ENCODE results near the gene BAIAP2L1.
"Not testable (repeated sequence)": the region's sequence is repeated elsewhere in the genome, so short reads cannot be mapped to it uniquely, and the experiment has no call there.

The BAIAP2L1 gene

DNA sequence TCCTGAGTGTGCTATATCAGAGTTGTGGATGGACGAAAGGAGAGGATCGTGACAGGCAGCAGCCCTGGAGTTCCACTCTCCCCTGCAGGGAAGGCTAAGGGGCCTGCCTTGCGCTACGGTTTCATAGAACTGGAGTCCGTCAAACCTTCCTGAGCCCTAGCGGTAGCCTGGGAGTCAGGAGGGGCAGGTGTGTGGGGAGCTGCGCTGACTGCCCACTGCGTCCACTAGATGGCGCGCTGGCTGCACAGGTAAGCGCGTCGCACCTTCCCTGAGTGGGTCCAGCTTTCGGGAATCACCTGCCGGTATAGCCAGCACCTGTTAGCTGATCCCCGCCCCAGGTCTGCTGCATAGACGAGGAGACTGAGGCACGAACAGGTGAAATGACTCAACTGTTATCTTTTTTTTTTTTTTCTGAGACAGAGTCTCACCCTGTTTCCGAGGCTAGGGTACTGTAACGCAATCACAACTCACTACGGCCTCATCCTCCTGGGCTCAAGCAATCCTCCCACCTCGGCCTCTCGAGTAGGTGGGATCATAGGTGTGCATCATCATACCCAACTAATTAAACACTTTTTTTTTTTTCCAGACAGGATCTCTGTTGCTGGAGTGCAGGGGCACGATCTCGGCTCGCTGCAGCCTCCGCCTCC is 20.2 kb upstream of the BAIAP2L1 start:
- no peak overlapping the region for H3K4me3 ChIP-seq (ENCODE audit: low read length)
- peak; percentile 99 for TF ChIP-seq CTCF (conservative IDR thresholded peaks at IDR 0.05; ENCODE audit: low read depth, low read length)
- no peak for DNase-seq (ENCODE audit: low read depth)

- not testable (repeated sequence) for H3K4me3 ChIP-seq (ENCODE audit: low read length); DNase-seq (ENCODE audit: low read depth)
These were observed 19.1 kb upstream of the BAIAP2L1 start for GRCh38 chr7:98419988-98420387.

DNA sequence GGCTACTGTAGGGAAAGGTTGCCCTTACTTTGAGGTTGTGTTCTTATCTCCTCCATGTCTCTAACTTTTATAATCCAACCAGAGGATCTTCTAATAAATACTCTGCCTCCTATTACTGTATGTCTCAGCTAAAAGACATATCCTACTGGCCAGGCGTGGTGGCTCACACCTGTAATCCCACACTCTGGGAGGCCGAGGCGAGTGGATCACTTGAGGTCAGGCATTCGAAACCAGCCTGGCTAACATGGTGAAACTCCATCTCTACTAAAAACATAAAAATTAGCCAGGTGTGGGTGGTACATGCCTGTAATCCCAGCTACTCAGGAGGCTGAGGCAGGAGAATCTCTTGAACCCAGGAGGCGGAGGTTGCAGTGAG is 18.4 kb upstream of the BAIAP2L1 start:
- not testable (repeated sequence) for H3K4me3 ChIP-seq (ENCODE audit: low read length); DNase-seq (ENCODE audit: low read depth)

DNA sequence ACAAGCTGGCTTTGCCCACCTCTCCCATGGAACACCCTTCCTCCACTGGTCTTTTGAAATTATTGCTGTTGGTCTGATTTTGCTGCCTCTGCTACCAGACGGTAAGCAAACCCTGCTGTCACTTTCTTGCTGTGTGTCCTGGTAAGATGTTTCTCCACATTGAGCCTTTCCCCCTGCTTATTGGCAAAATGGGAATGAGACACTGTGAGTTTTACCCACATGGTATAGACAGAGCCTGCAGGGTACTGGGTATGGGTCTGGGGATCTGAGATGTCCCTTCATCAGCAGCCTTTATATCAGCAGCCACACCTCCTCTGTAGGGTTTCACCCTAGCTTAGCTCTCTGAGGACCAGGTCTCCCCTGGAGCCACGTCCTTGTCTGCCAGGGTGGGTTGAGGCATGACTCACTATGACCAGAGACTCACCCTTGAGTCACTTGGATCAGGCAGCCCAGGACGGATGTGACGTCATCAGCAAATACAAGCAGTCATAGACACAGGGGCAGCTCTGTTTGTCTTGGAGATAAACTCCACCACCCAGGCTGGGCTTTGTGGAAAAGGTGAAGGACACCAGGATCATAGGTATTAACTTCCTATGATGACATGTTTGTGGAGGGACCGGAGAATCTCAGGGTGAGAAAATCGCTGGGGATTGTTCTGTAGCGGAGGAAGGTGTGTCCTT is 17.9 kb upstream of the BAIAP2L1 start:
- no peak for TF ChIP-seq CTCF (conservative IDR thresholded peaks at IDR 0.05; ENCODE audit: low read depth, low read length)
- no peak overlapping the region for H3K4me3 ChIP-seq (ENCODE audit: low read length)
- peak; percentile 90 for DNase-seq (ENCODE audit: low read depth)

GRCh38 chr7:98418271-98418635 is 17.4 kb upstream of the BAIAP2L1 start:
- DNase-seq (ENCODE audit: low read depth) = no peak
- TF ChIP-seq CTCF (conservative IDR thresholded peaks at IDR 0.05; ENCODE audit: low read depth, low read length) = no peak
- H3K4me3 ChIP-seq (ENCODE audit: low read length) = no peak overlapping the region

DNA sequence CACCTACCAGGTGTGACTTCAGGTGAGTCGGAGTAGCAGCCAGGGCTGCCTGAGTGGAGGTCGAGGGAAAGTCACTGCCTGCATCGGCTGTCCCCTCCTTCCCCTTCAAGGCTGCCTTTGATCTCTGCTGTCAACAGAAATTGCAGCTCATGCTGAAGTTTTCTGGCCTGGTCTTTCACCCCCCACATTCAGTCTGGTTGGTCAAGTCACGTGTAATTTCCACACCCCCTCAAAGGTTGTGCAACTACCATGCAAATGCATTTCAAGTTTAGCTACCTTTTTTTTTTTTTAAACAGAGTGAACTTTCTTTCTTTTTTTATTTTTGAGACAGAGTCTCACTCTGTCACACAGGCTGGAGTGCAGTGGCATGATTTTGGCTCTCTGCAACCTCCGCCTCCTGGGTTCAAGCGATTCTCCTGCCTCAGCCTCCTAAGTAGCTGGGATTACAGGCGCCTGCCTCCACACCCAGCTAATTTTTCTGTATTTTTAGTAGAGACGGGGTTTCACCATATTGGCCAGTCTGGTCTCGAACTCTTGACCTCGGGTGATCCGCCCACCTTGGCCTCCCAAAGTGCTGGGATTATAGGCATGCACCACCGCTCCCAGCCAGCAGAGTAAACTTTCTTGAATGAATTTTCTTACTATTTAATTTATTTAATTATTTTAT is 16.8 kb upstream of the BAIAP2L1 start:
- DNase-seq (ENCODE audit: low read depth); H3K4me3 ChIP-seq (ENCODE audit: low read length): not testable (repeated sequence)

- no peak for TF ChIP-seq CTCF (conservative IDR thresholded peaks at IDR 0.05; ENCODE audit: low read depth, low read length)
- no peak overlapping the region for H3K4me3 ChIP-seq (ENCODE audit: low read length)
- no peak for DNase-seq (ENCODE audit: low read depth)
These were observed 13.5 kb upstream of the BAIAP2L1 start for GRCh38 chr7:98414205-98414900.

GRCh38 chr7:98413655-98414054 is 12.8 kb upstream of the BAIAP2L1 start:
- not testable (repeated sequence) for H3K4me3 ChIP-seq (ENCODE audit: low read length); DNase-seq (ENCODE audit: low read depth)

DNA sequence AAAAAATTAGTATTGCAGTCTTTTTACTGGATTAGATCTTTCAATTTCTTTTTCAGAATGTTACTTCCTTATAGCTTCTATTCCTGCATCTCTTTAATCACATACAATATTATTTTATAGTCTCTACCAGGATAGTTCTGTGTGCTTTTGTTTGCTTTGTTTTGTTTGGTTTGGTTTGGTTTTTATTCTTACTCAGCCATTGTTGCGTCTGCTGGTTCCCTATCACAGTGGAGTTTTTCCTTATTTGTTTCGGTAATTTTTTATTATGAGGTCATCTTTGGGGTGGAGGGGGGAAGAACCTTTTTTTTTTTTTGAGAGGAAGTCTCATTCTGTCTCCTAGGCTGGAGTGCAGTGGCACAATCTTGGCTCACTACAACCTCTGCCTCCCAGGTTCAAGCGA is 9.0 kb upstream of the BAIAP2L1 start:
- no peak for TF ChIP-seq CTCF (conservative IDR thresholded peaks at IDR 0.05; ENCODE audit: low read depth, low read length)
- DNase-seq (ENCODE audit: low read depth) = no peak
- no peak overlapping the region for H3K4me3 ChIP-seq (ENCODE audit: low read length)

- not testable (repeated sequence) for H3K4me3 ChIP-seq (ENCODE audit: low read length); DNase-seq (ENCODE audit: low read depth)
These were observed 7.3 kb upstream of the BAIAP2L1 start for GRCh38 chr7:98408146-98408545.
